SK-N-SH (cell line): Measurements from ENCODE around the gene ANKH. TPM values are rescaled to one million over a fixed set of nuclear protein-coding genes. Genes with fewer than 3 reads are reported as not detected.
"Not testable (repeated sequence)": the region's sequence is repeated elsewhere in the genome, so short reads cannot be mapped to it uniquely, and the experiment has no call there.

Experiments used
- CTCF ChIA-PET: fragments of 300-600, 350-600 bp; formaldehyde crosslinking; extraction: SDS; loops from one replicate; lab custom pipeline; 2021; lab: Yijun Ruan, JAX
- POLR2A ChIA-PET: fragments of 350-600 bp; sonication (Branson Sonifier 250); formaldehyde crosslinking; extraction: SDS; loops from one replicate; lab custom pipeline; 2020; ENCODE audit warnings: antibody characterized with exemption, inconsistent platforms; lab: Yijun Ruan, JAX
- DNase-seq: peaks from one replicate; pipeline ENCODE4 v3.0.0; 2012
- H2AFZ ChIP-seq: fragments of 200-600 bp; sonication (generic); 2 replicates; pipeline ENCODE4 v1.8.1; 2016; ENCODE audit warnings: antibody characterized with exemption, mild to moderate bottlenecking, low read depth
- H3F3A ChIP-seq: fragments of 200-600 bp; sonication (generic); replicated peaks from 2 replicates; pipeline ENCODE3; 2016; ENCODE audit warnings: antibody characterized with exemption, mild to moderate bottlenecking; ENCODE audit not compliant: insufficient read depth
- H3K27ac ChIP-seq, 2 experiments: fragments of 200-500 bp in 1 of 2; fragments of 200-600 bp in 1 of 2; sonication (Bioruptor generic) in 1 of 2; sonication (generic), shearing (Covaris generic) in 1 of 2; 2 replicates each; pipeline versions ENCODE4 v1.5.1 to v1.6.1; 2014 to 2016; ENCODE audit warnings: low read depth in 2 of 2, inconsistent platforms in 1 of 2, low read length in 1 of 2, mild to moderate bottlenecking in 1 of 2, mixed read lengths in 1 of 2
- H3K27me3 ChIP-seq: fragments of 200-600 bp; sonication (generic), shearing (Covaris generic); 2 replicates; pipeline ENCODE4 v1.6.1; 2016; ENCODE audit warnings: mixed run types; ENCODE audit not compliant: insufficient read depth
- H3K36me3 ChIP-seq, 2 experiments: fragments of 200-500 bp in 1 of 2; fragments of 200-600 bp in 1 of 2; sonication (Bioruptor generic) in 1 of 2; sonication (generic) in 1 of 2; replicated peaks in 1 of 2; 2 replicates each; pipeline versions ENCODE3 to v1.5.1; 2014 to 2016; ENCODE audit warnings: low read length in 1 of 2, mild to moderate bottlenecking in 1 of 2; ENCODE audit not compliant: insufficient read depth in 2 of 2, control insufficient read depth in 1 of 2
- H3K4me1 ChIP-seq, 2 experiments: fragments of 200-500 bp in 1 of 2; fragments of 200-600 bp in 1 of 2; sonication (Bioruptor generic) in 1 of 2; sonication (generic), shearing (Covaris generic) in 1 of 2; 2 replicates each; pipeline versions ENCODE4 v1.5.1 to v1.6.1; 2014 to 2016; ENCODE audit warnings: low read depth in 1 of 2, low read length in 1 of 2, mixed run types in 1 of 2; ENCODE audit not compliant: insufficient read depth in 2 of 2, control insufficient read depth in 1 of 2
- H3K4me2 ChIP-seq: fragments of 200-600 bp; sonication (generic), shearing (Covaris generic); 2 replicates; pipeline ENCODE4 v1.6.1; 2017; ENCODE audit warnings: mixed run types
- H3K4me3 ChIP-seq, 2 experiments: fragments of 200-500 bp in 1 of 2; fragments of 200-600 bp in 1 of 2; sonication (Bioruptor generic) in 1 of 2; sonication (generic), shearing (Covaris generic) in 1 of 2; 2 replicates each; pipeline versions ENCODE4 v1.5.1 to v1.8.1; 2014 to 2016; ENCODE audit warnings: low read depth in 2 of 2, inconsistent platforms in 1 of 2, low read length in 1 of 2, mild to moderate bottlenecking in 1 of 2, mixed read lengths in 1 of 2, moderate library complexity in 1 of 2
- H3K79me2 ChIP-seq: fragments of 200-600 bp; sonication (generic); 2 replicates; pipeline ENCODE4 v1.8.1; 2017; ENCODE audit warnings: mild to moderate bottlenecking; ENCODE audit not compliant: insufficient read depth
- H3K9ac ChIP-seq: fragments of 200-600 bp; sonication (generic); 2 replicates; pipeline ENCODE4 v1.6.1; 2017; ENCODE audit warnings: mixed run types
- H3K9me2 ChIP-seq: fragments of 200-600 bp; sonication (generic); 2 replicates; pipeline ENCODE4 v1.6.1; 2017; ENCODE audit warnings: mixed run types
- H3K9me3 ChIP-seq: fragments of 200-600 bp; sonication (generic); 2 replicates; pipeline ENCODE4 v1.6.1; 2017; ENCODE audit warnings: mixed run types, mild to moderate bottlenecking, moderate library complexity
- H4K20me1 ChIP-seq: fragments of 200-600 bp; sonication (generic); 2 replicates; pipeline ENCODE4 v1.6.1; 2017; ENCODE audit warnings: mild to moderate bottlenecking, mixed run types; ENCODE audit not compliant: insufficient read depth
- CTCF ChIP-seq: fragments of 200-600 bp; sonication (generic); IDR thresholded peaks from 2 replicates; pipeline ENCODE4 v1.6.1; 2017; ENCODE audit warnings: antibody characterized with exemption, mild to moderate bottlenecking, moderate library complexity
- EP300 ChIP-seq, 2 experiments: IDR thresholded peaks; 2 replicates each; pipeline versions ENCODE4 v1.4.0 to v1.6.1; 2012; ENCODE audit warnings: borderline replicate concordance in 1 of 2, low read depth in 1 of 2, low read length in 1 of 2
- FOSL2 ChIP-seq: IDR thresholded peaks from 2 replicates; pipeline ENCODE4 v1.4.0; 2012; ENCODE audit warnings: low read depth, mild to moderate bottlenecking, moderate library complexity, borderline replicate concordance
- FOXJ3 ChIP-seq: sonication (generic); formaldehyde crosslinking; IDR thresholded peaks from 2 replicates; pipeline ENCODE4 v1.5.1; 2020; ENCODE audit warnings: mild to moderate bottlenecking, missing genetic modification reagents
- JUND ChIP-seq: IDR thresholded peaks from 2 replicates; pipeline ENCODE4 v1.4.0; 2012
- TEAD4 ChIP-seq: IDR thresholded peaks from 2 replicates; pipeline ENCODE4 v1.4.0; 2012; ENCODE audit warnings: mild to moderate bottlenecking, borderline replicate concordance; ENCODE audit not compliant: insufficient read depth
- WGBS: methylation state at CpG from one replicate; pipeline ENCODE4 v1.1.6; 2017; ENCODE audit warnings: low lambda C conversion rate; 5-methylcytosine and 5-hydroxymethylcytosine counted together
- polyA plus RNA-seq, 3 experiments: library from polyadenylated mRNA; depleted of rRNA; stranded (reverse); fragments of >200 nt; gene quantifications; 2 replicates each; pipeline ENCODE4 v1.2.3, GENCODE V29; 2012

Gene ANKH
- polyA plus RNA-seq, 1 of the 3 experiments (the other 2 are of a cell fraction) = 22.0 TPM

- no peaks in the 10 kb centered on the region for H3K9me2 ChIP-seq
- no peak for DNase-seq
- no peak overlapping the region for H3K27ac ChIP-seq
- peaks cover 0 to under 1% of the 10 kb centered on the region in 2 experiments for H3K36me3 ChIP-seq
- H3K27me3 ChIP-seq = no peaks in the 10 kb centered on the region
- no peak overlapping the region for H3K4me3 ChIP-seq
- H3F3A ChIP-seq = peaks cover 31% of the 10 kb centered on the region
- WGBS = 87% methylated on average over 11 of the region's 14 CpGs
- no peak overlapping the region for H3K4me2 ChIP-seq
- H3K9ac ChIP-seq = no peak overlapping the region
- ChIA-PET POLR2A (no interaction called here), CTCF (interaction anchor here (0.6 to 1.0 kb wide), 2 partner anchors 10 to 92 kb away, joined by 3 read pairs; no protein-coding TSS in a partner anchor)
- H3K79me2 ChIP-seq = peaks cover 36% of the 10 kb centered on the region
- H2AFZ ChIP-seq = no peak overlapping the region
- peaks cover 0 to 40% of the 10 kb centered on the region in 2 experiments; a peak in 3 of 4 replicates for H3K4me1 ChIP-seq
- H4K20me1 ChIP-seq = no peaks in the 10 kb centered on the region
- no peaks in the 10 kb centered on the region for H3K9me3 ChIP-seq
- no peak for TF ChIP-seq FOXJ3
- TF ChIP-seq FOSL2 = peak; percentile 44; the same call in 1 of the 2 replicates
- TF ChIP-seq JUND = no peak
- TF ChIP-seq TEAD4 = no peak
- no peak for TF ChIP-seq EP300 (IDR thresholded peaks at IDR 0.05; ENCODE audit: borderline replicate concordance in 1 of 2, low read depth in 1 of 2, low read length in 1 of 2)
- TF ChIP-seq CTCF = no peak
- TF ChIP-seq, all 33 proteins: peak for 1
Observed at GRCh38 chr5:14818931-14819790, 52.4 kb downstream of the ANKH start.

GRCh38 chr5:14817762-14818136 is 53.8 kb downstream of the ANKH start:
- POLR2A ChIA-PET, H4K20me1 ChIP-seq, H3K9me3 ChIP-seq, H3K36me3 ChIP-seq, H3K27me3 ChIP-seq, H2AFZ ChIP-seq, H3K9me2 ChIP-seq, H3K4me3 ChIP-seq, H3K9ac ChIP-seq, DNase-seq: not testable (repeated sequence)
- peaks cover 28% of the 10 kb centered on the region for H3F3A ChIP-seq
- peak overlapping the region in 1 of 2 experiments; percentile 73; a peak in 2 of 4 replicates for H3K27ac ChIP-seq
- peak overlapping the region; percentile 24; the same call in 1 of the 2 replicates for H3K4me2 ChIP-seq
- peaks cover 0 to 39% of the 10 kb centered on the region in 2 experiments; a peak in 3 of 4 replicates for H3K4me1 ChIP-seq
- WGBS = 94% methylated on average over 2 of the region's 2 CpGs
- peaks cover 33% of the 10 kb centered on the region for H3K79me2 ChIP-seq
- CTCF ChIA-PET = interaction anchor here (0.6 kb wide), 1 partner anchor 168 kb away, joined by 3 read pairs; no protein-coding TSS in a partner anchor
